HepG2 (cell line): Measurements from ENCODE around the gene ZMIZ1. TPM values are rescaled to one million over a fixed set of nuclear protein-coding genes. Genes with fewer than 3 reads are reported as not detected.

Experiments
- ATAC-seq: fragments of 200-7000 bp; cut with Tn5 transposase; 3 replicates; pipeline ENCODE4 v1.9.1; 2020; ENCODE audit warnings: mild to moderate bottlenecking, moderate library complexity
- BruUV-seq: library from RNA; stranded (reverse); fragments of 400-500 nt; replicated peaks from 2 replicates; lab custom pipeline; 2021; lab: Mats Ljungman, UMichigan
- CTCF ChIA-PET: fragments of 300-600 bp; formaldehyde crosslinking; extraction: SDS; loops from one replicate; lab custom pipeline; 2021; ENCODE audit warnings: low total read pairs, inconsistent platforms, low intra/inter-chr PET ratio; lab: Yijun Ruan, JAX
- POLR2A ChIA-PET: fragments of 350-600 bp; sonication (Branson Sonifier 250); formaldehyde crosslinking; loops from one replicate; lab custom pipeline; 2020; ENCODE audit warnings: antibody characterized with exemption, inconsistent platforms; lab: Yijun Ruan, JAX
- DNase-seq: peaks from one replicate; pipeline ENCODE4 v3.0.0-alpha.2; 2015; ENCODE audit warnings: low spot score
- FAIRE-seq: peaks from 3 replicates; lab custom pipeline; 2011; peaks lifted over from hg19 to GRCh38; lab: Jason Lieb, UNC
- H2AFZ ChIP-seq: one replicate; pipeline ENCODE4 v1.6.1; 2011; ENCODE audit warnings: low read length, inconsistent platforms
- H3K27ac ChIP-seq: fragments of 300-600 bp; 3 replicates; pipeline ENCODE4 v1.8.0; 2011; ENCODE audit warnings: mixed run types, mild to moderate bottlenecking, mixed read lengths, low read length, inconsistent platforms; ENCODE audit not compliant: insufficient read depth; ENCODE audit errors: extremely low read length
- H3K27me3 ChIP-seq, 2 experiments: fragments of 200-600 bp in 1 of 2; 2 replicates in 1 of 2; 3 replicates in 1 of 2; pipeline versions ENCODE4 v1.6.0 to v1.8.0; 2011; ENCODE audit warnings: low read length in 2 of 2, mild to moderate bottlenecking in 2 of 2, moderate library complexity in 2 of 2, inconsistent platforms in 1 of 2; ENCODE audit not compliant: insufficient read depth in 2 of 2, control insufficient read depth in 1 of 2
- H3K36me3 ChIP-seq, 2 experiments: fragments of 200-600 bp in 1 of 2; replicated peaks in 1 of 2; 2 replicates in 1 of 2; 3 replicates in 1 of 2; pipeline versions ENCODE4 v1.5.1 to v1.8.0; 2011; ENCODE audit warnings: low read length in 2 of 2, inconsistent platforms in 1 of 2; ENCODE audit not compliant: insufficient read depth in 2 of 2, control insufficient read depth in 1 of 2
- H3K4me1 ChIP-seq: 2 replicates; pipeline ENCODE4 v1.5.1; 2012; ENCODE audit warnings: low read length, inconsistent platforms; ENCODE audit not compliant: insufficient read depth
- H3K4me2 ChIP-seq: 2 replicates; pipeline ENCODE4 v1.6.0; 2011; ENCODE audit warnings: low read depth, low read length, inconsistent platforms
- H3K4me3 ChIP-seq, 3 experiments: fragments of 200-600 bp in 1 of 3; sonication (generic), shearing (Covaris generic) in 1 of 3; replicated peaks in 1 of 3; 2 replicates each; pipeline ENCODE4 v1.5.1; 2011 to 2016; ENCODE audit warnings: low read length in 3 of 3, inconsistent platforms in 2 of 3, low read depth in 2 of 3, mild to moderate bottlenecking in 2 of 3, control low read depth in 1 of 3, mixed read lengths in 1 of 3; ENCODE audit not compliant: insufficient read depth in 1 of 3
- H3K79me2 ChIP-seq: one replicate; pipeline ENCODE4 v1.6.1; 2011; ENCODE audit warnings: low read length, inconsistent platforms; ENCODE audit not compliant: insufficient read depth
- H3K9ac ChIP-seq: 2 replicates; pipeline ENCODE4 v1.6.0; 2011; ENCODE audit warnings: mild to moderate bottlenecking, low read depth, low read length, inconsistent platforms; ENCODE audit not compliant: insufficient read depth
- H3K9me3 ChIP-seq: 2 replicates; pipeline ENCODE4 v1.5.1; 2012; ENCODE audit warnings: mild to moderate bottlenecking, low read length
- H4K20me1 ChIP-seq: 2 replicates; pipeline ENCODE4 v1.6.0; 2011; ENCODE audit warnings: inconsistent platforms, mild to moderate bottlenecking, low read length, moderate library complexity; ENCODE audit not compliant: insufficient read depth
- CHCHD3 ChIP-seq: sonication (generic); formaldehyde crosslinking; IDR thresholded peaks from 2 replicates; pipeline ENCODE4 v1.8.0; 2022; ENCODE audit warnings: mild to moderate bottlenecking, missing genetic modification reagents, moderate library complexity
- CTCF ChIP-seq: sonication (generic); formaldehyde crosslinking; IDR thresholded peaks from 2 replicates; pipeline ENCODE4 v1.5.0; 2020; ENCODE audit warnings: mild to moderate bottlenecking, missing genetic modification reagents, moderate library complexity
- E2F1 ChIP-seq: sonication (generic); formaldehyde crosslinking; IDR thresholded peaks from 2 replicates; pipeline ENCODE4 v1.5.0; 2020; ENCODE audit warnings: missing genetic modification reagents
- GZF1 ChIP-seq: sonication (generic); formaldehyde crosslinking; IDR thresholded peaks from 2 replicates; pipeline ENCODE4 v1.5.1; 2020; ENCODE audit warnings: mild to moderate bottlenecking, missing genetic modification reagents
- HDAC1 ChIP-seq: sonication (generic); formaldehyde crosslinking; IDR thresholded peaks from 2 replicates; pipeline ENCODE4 v1.5.1; 2020; ENCODE audit warnings: mild to moderate bottlenecking, missing genetic modification reagents
- KMT2B ChIP-seq: IDR thresholded peaks from 2 replicates; pipeline ENCODE4 v1.6.1; 2016; ENCODE audit warnings: missing genetic modification reagents, missing compliant biosample characterization
- MIXL1 ChIP-seq: IDR thresholded peaks from 2 replicates; pipeline ENCODE4 v1.6.1; 2016
- NFYC ChIP-seq: IDR thresholded peaks from 2 replicates; pipeline ENCODE4 v1.6.1; 2016; ENCODE audit warnings: missing genetic modification reagents, missing compliant biosample characterization
- NR0B2 ChIP-seq: sonication (generic); formaldehyde crosslinking; IDR thresholded peaks from 2 replicates; pipeline ENCODE4 v1.4.0; 2020; ENCODE audit warnings: mild to moderate bottlenecking, missing genetic modification reagents
- SALL1 ChIP-seq: sonication (generic); formaldehyde crosslinking; IDR thresholded peaks from 2 replicates; pipeline ENCODE4 v1.8.0; 2022; ENCODE audit warnings: mild to moderate bottlenecking, missing genetic modification reagents
- SMAD3 ChIP-seq: sonication (generic); formaldehyde crosslinking; IDR thresholded peaks from 2 replicates; pipeline ENCODE4 v1.4.0; 2020; ENCODE audit warnings: missing genetic modification reagents
- SNAPC2 ChIP-seq: sonication (generic); formaldehyde crosslinking; IDR thresholded peaks from 2 replicates; pipeline ENCODE4 v1.8.1; 2022; ENCODE audit warnings: mild to moderate bottlenecking, missing genetic modification reagents
- TCF7L2 ChIP-seq: IDR thresholded peaks from 2 replicates; pipeline ENCODE4 v1.6.1; 2011; ENCODE audit warnings: mild to moderate bottlenecking, low read depth, low read length, moderate library complexity
- ZNF503 ChIP-seq: sonication (generic); formaldehyde crosslinking; IDR thresholded peaks from 2 replicates; pipeline ENCODE4 v1.4.0; 2020; ENCODE audit warnings: missing genetic modification reagents
- ZNF543 ChIP-seq: sonication (generic); formaldehyde crosslinking; IDR thresholded peaks from 2 replicates; pipeline ENCODE4 v1.4.0; 2020; ENCODE audit warnings: mild to moderate bottlenecking, missing genetic modification reagents
- ZNF724P ChIP-seq: sonication (generic); formaldehyde crosslinking; IDR thresholded peaks from 2 replicates; pipeline ENCODE4 v1.8.0; 2022; ENCODE audit warnings: missing genetic modification reagents, borderline replicate concordance
- WGBS: methylation state at CpG from one replicate; pipeline ENCODE4 v1.1.6; 2017; ENCODE audit warnings: low lambda C conversion rate; 5-methylcytosine and 5-hydroxymethylcytosine counted together
- in situ Hi-C: cut with HindIII; loops from 2 replicates; pipeline ENCODE4 v1.10.0; 2017; ENCODE audit warnings: low pct_unique_long_range_greater_than_20kb; ENCODE audit not compliant: extremely low pct_ligation_motif_present
- intact Hi-C: fragments of 100-400 bp; cut with micrococcal nuclease; formaldehyde crosslinking; loops from one replicate; pipeline ENCODE4 v1.10.0; 2022; ENCODE audit not compliant: unreplicated experiment
- polyA plus RNA-seq, 8 experiments: library from polyadenylated mRNA; depleted of rRNA in 3 of 8; stranded (reverse) in 7 of 8; unstranded in 1 of 8; fragments of >200 nt; fragmentation: Illumina TruSeq in 4 of 8; extraction: Trizol in 4 of 8; gene quantifications; 2 replicates each; pipeline versions ENCODE4 v1.2.1 to v1.2.3, GENCODE V29; 2011 to 2016; ENCODE audit warnings: low read depth in 4 of 8, missing spikeins in 1 of 8, mixed read lengths in 1 of 8; ENCODE audit not compliant: insufficient read depth in 1 of 8
- total RNA-seq, 5 experiments: library from RNA; depleted of rRNA; stranded (reverse); fragments of >200 nt; fragmentation: Illumina TruSeq; extraction: Trizol; gene quantifications; 2 replicates each; pipeline ENCODE4 v1.2.3, GENCODE V29; 2016; ENCODE audit warnings: low read depth in 1 of 5

ZMIZ1 gene
- total and polyA plus RNA-seq, 2 of the 13 experiments (the other 11 are each of a cell fraction or from before 2014, with no cell fraction given), result 5.3 to 10.2 TPM

DNA sequence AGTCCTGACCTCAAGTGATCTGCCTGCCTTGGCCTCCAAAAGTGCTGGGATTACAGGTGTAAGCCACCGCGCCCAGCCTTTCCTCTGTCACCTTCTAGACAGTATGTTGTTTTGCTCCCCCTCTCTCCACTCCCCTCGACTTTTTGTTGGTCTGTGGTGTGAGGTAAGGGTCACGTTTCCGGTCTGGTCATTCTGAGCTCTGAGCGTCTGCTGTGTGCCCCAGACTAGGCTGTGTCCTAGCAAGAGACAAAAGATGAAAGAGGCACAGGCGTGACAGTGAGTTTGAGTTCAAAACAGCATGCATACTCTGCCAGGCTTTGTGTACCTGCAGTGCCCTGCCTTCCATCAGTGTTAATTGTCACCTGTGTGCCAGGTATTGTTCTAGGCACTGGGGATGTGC, 191.1 kb downstream of the ZMIZ1 start (continued):
- TF ChIP-seq CTCF (CRISPR knock-in tag) (no peak), NFYC (no peak)

DNA sequence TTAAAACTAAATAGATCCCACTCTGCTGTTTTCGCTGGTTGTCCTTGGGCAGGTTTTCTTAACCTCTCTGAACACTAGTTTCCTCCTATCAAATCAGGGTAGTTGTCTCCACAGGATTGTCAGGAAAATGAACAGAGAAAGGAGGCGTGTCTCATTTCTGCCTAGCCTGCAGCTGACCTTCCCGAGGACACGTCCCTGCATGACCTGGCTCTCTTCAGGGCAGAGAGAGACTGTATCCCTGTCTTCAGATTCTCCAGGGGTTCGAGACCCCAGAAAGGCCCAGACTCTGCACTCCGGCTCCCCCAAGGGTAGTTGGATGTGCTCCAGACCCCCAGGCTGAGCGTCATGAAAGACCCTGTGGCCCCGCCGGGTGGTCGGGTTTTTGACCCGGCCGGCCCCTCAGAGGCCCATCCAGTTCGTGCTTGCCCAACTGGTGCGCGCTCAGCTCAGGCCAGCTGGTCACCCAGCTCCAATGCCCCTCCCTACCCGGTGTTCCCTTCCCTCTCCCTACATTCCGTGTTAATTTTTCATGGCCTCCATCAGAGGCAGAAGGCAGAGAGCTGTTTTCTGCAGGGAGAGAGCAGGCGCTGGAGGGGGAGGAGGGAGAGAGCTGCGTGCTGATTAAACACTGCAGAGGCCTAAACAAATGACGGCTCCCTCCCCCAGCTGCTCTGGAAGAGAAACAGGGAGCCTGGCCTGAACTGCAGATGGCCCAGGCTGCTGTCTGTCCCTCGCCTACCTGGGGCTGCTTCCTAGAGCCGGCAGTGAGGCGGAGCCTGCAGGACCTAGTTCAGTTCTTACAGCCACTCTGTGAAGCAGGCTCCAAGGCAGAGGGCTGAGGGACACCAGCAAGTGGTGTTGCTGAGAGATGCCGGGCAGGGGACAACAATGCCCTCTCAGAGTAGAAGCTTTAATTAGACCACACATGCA, 192.3 kb downstream of the ZMIZ1 start:
- intact Hi-C loops, result no loop called here
- CTCF ChIA-PET, result no interaction called here
- Histone ChIP-seq H3K79me2 (no peaks in the 10 kb centered on the region), H4K20me1 (peaks cover 43% of the 10 kb centered on the region; the same call in 1 of the 2 replicates), H3K4me1 (peaks cover 26% of the 10 kb centered on the region), H3K9ac (no peak overlapping the region), H3K4me2 (peak overlapping the region; percentile 14; the same call in 1 of the 2 replicates), H3K36me3 (peaks cover 34 to 67% of the 10 kb centered on the region in 2 experiments), H3K27ac (peak overlapping the region; percentile 39), H3K9me3 (no peaks in the 10 kb centered on the region), H3K4me3 (no peak overlapping the region), H2AFZ (no peak overlapping the region), H3K27me3 (no peaks in the 10 kb centered on the region)
- DNase-seq (peak; percentile 58), ATAC-seq (peak; percentile 81), FAIRE-seq (peak; percentile 70)
- in situ Hi-C loops, result no loop called here
- POLR2A ChIA-PET, result no interaction called here
- 61% methylated on average over 16 of the region's 24 CpGs for WGBS
- BruUV-seq, result no TSS peak
- TF ChIP-seq ZNF724P (CRISPR knock-in tag) (no peak), TCF7L2 (no peak), KMT2B (CRISPR knock-in tag) (no peak), SALL1 (CRISPR knock-in tag) (0 out of 2 replicates have a peak, but pooled peaks have one; percentile 23), GZF1 (no peak), SNAPC2 (CRISPR knock-in tag) (no peak), SMAD3 (CRISPR knock-in tag) (no peak), ZNF503 (CRISPR knock-in tag) (no peak), HDAC1 (no peak), ZNF543 (CRISPR knock-in tag) (no peak), E2F1 (CRISPR knock-in tag) (no peak), NR0B2 (CRISPR knock-in tag) (no peak), MIXL1 (CRISPR knock-in tag) (no peak), CHCHD3 (no peak)
